ENCODE results near the gene TBL3. TPM values are rescaled to one million over a fixed set of nuclear protein-coding genes. Genes with fewer than 3 reads are reported as not detected.

TBL3 gene
- total and polyA plus RNA-seq, 2 donors = 28.4 to 52.3 TPM

GRCh38 chr16:1968146-1968953, 3.5 kb upstream of the TBL3 start:
- Histone ChIP-seq H3K27me3 (ENCODE audit: control insufficient read depth in 2 of 2, insufficient read depth in 1 of 2, low read length in 1 of 2) (no peaks in the 10 kb centered on the region), H3K4me1 (ENCODE audit: control insufficient read depth in 2 of 2, insufficient read depth in 2 of 2, low read length in 2 of 2) (peaks cover 11 to 35% of the 10 kb centered on the region in 2 donors), H3K36me3 (ENCODE audit: control insufficient read depth in 2 of 2, insufficient read depth in 2 of 2, low read length in 1 of 2) (peaks cover 0 to 4% of the 10 kb centered on the region in 2 donors), H3K9me3 (ENCODE audit: control insufficient read depth in 2 of 2, insufficient read depth in 1 of 2, low read length in 1 of 2) (no peaks in the 10 kb centered on the region), H3K4me3 (ENCODE audit: low read length in 2 of 2) (no peak overlapping the region), H3K27ac (ENCODE audit: low read depth in 1 of 2, low read length in 1 of 2) (no peak overlapping the region)
- WGBS = 96% methylated on average over 41 of the region's 41 CpGs
- no peak for DNase-seq (ENCODE audit: low read depth in 6 of 9, low spot score in 9 of 9)

GRCh38 chr16:1972490-1972877, 631 bp downstream of the TBL3 start:
- H3K27ac ChIP-seq (ENCODE audit: low read depth in 1 of 2, low read length in 1 of 2) = no peak overlapping the region
- H3K4me1 ChIP-seq (ENCODE audit: control insufficient read depth in 2 of 2, insufficient read depth in 2 of 2, low read length in 2 of 2) = peaks cover 7 to 18% of the 10 kb centered on the region in 2 donors
- 7% methylated on average over 22 of the region's 22 CpGs for WGBS
- no peaks in the 10 kb centered on the region for H3K9me3 ChIP-seq (ENCODE audit: control insufficient read depth in 2 of 2, insufficient read depth in 1 of 2, low read length in 1 of 2)
- H3K36me3 ChIP-seq (ENCODE audit: control insufficient read depth in 2 of 2, insufficient read depth in 2 of 2, low read length in 1 of 2) = peaks cover 26 to 36% of the 10 kb centered on the region in 2 donors
- H3K4me3 ChIP-seq (ENCODE audit: low read length in 2 of 2) = peak overlapping the region; percentile 80 to 95
- no peaks in the 10 kb centered on the region for H3K27me3 ChIP-seq (ENCODE audit: control insufficient read depth in 2 of 2, insufficient read depth in 1 of 2, low read length in 1 of 2)
- no peak for DNase-seq (ENCODE audit: low read depth in 6 of 9, low spot score in 9 of 9)

- H3K4me3 ChIP-seq (ENCODE audit: low read length in 2 of 2) = no peak overlapping the region
- WGBS = 98% methylated on average over 16 of the region's 16 CpGs
- H3K27me3 ChIP-seq (ENCODE audit: control insufficient read depth in 2 of 2, insufficient read depth in 1 of 2, low read length in 1 of 2) = peaks cover 5 to 7% of the 10 kb centered on the region in 2 donors
- no peak overlapping the region for H3K27ac ChIP-seq (ENCODE audit: low read depth in 1 of 2, low read length in 1 of 2)
- peaks cover 7 to 18% of the 10 kb centered on the region in 2 donors for H3K4me1 ChIP-seq (ENCODE audit: control insufficient read depth in 2 of 2, insufficient read depth in 2 of 2, low read length in 2 of 2)
- peaks cover 37 to 48% of the 10 kb centered on the region in 2 donors for H3K36me3 ChIP-seq (ENCODE audit: control insufficient read depth in 2 of 2, insufficient read depth in 2 of 2, low read length in 1 of 2)
- H3K9me3 ChIP-seq (ENCODE audit: control insufficient read depth in 2 of 2, insufficient read depth in 1 of 2, low read length in 1 of 2) = no peaks in the 10 kb centered on the region
- no peak for DNase-seq (ENCODE audit: low read depth in 6 of 9, low spot score in 9 of 9)
Measured at GRCh38 chr16:1973461-1974156, 1.8 kb downstream of the TBL3 start.

- no peak for DNase-seq (ENCODE audit: low read depth in 6 of 9, low spot score in 9 of 9)
- H3K4me3 ChIP-seq (ENCODE audit: low read length in 2 of 2) = no peak overlapping the region
- 97% methylated on average over 42 of the region's 42 CpGs for WGBS
- H3K9me3 ChIP-seq (ENCODE audit: control insufficient read depth in 2 of 2, insufficient read depth in 1 of 2, low read length in 1 of 2) = peaks cover 0 to 2% of the 10 kb centered on the region in 2 donors
- peaks cover 13 to 15% of the 10 kb centered on the region in 2 donors for H3K27me3 ChIP-seq (ENCODE audit: control insufficient read depth in 2 of 2, insufficient read depth in 1 of 2, low read length in 1 of 2)
- H3K36me3 ChIP-seq (ENCODE audit: control insufficient read depth in 2 of 2, insufficient read depth in 2 of 2, low read length in 1 of 2) = peaks cover 39 to 51% of the 10 kb centered on the region in 2 donors
- peaks cover 7 to 18% of the 10 kb centered on the region in 2 donors for H3K4me1 ChIP-seq (ENCODE audit: control insufficient read depth in 2 of 2, insufficient read depth in 2 of 2, low read length in 2 of 2)
- H3K27ac ChIP-seq (ENCODE audit: low read depth in 1 of 2, low read length in 1 of 2) = no peak overlapping the region
Measured at GRCh38 chr16:1974157-1975070, 2.6 kb downstream of the TBL3 start.

- H3K4me1 ChIP-seq (ENCODE audit: control insufficient read depth in 2 of 2, insufficient read depth in 2 of 2, low read length in 2 of 2) = peaks cover 7 to 20% of the 10 kb centered on the region in 2 donors
- 98% methylated on average over 33 of the region's 33 CpGs for WGBS
- H3K4me3 ChIP-seq (ENCODE audit: low read length in 2 of 2) = no peak overlapping the region
- H3K9me3 ChIP-seq (ENCODE audit: control insufficient read depth in 2 of 2, insufficient read depth in 1 of 2, low read length in 1 of 2) = peaks cover 2 to 9% of the 10 kb centered on the region in 2 donors
- no peak for DNase-seq (ENCODE audit: low read depth in 6 of 9, low spot score in 9 of 9)
- H3K36me3 ChIP-seq (ENCODE audit: control insufficient read depth in 2 of 2, insufficient read depth in 2 of 2, low read length in 1 of 2) = peaks cover 39 to 51% of the 10 kb centered on the region in 2 donors
- no peak overlapping the region for H3K27ac ChIP-seq (ENCODE audit: low read depth in 1 of 2, low read length in 1 of 2)
- H3K27me3 ChIP-seq (ENCODE audit: control insufficient read depth in 2 of 2, insufficient read depth in 1 of 2, low read length in 1 of 2) = peaks cover 25 to 27% of the 10 kb centered on the region in 2 donors
Measured at GRCh38 chr16:1975432-1976215, 3.8 kb downstream of the TBL3 start.

GRCh38 chr16:1976216-1976520, 4.3 kb downstream of the TBL3 start:
- no peak overlapping the region for H3K4me3 ChIP-seq (ENCODE audit: low read length in 2 of 2)
- WGBS = 97% methylated on average over 8 of the region's 8 CpGs
- no peak for DNase-seq (ENCODE audit: low read depth in 6 of 9, low spot score in 9 of 9)
- peaks cover 39 to 51% of the 10 kb centered on the region in 2 donors for H3K36me3 ChIP-seq (ENCODE audit: control insufficient read depth in 2 of 2, insufficient read depth in 2 of 2, low read length in 1 of 2)
- H3K27ac ChIP-seq (ENCODE audit: low read depth in 1 of 2, low read length in 1 of 2) = no peak overlapping the region
- H3K27me3 ChIP-seq (ENCODE audit: control insufficient read depth in 2 of 2, insufficient read depth in 1 of 2, low read length in 1 of 2) = peaks cover 30 to 32% of the 10 kb centered on the region in 2 donors
- H3K9me3 ChIP-seq (ENCODE audit: control insufficient read depth in 2 of 2, insufficient read depth in 1 of 2, low read length in 1 of 2) = peaks cover 2 to 14% of the 10 kb centered on the region in 2 donors
- peaks cover 3 to 15% of the 10 kb centered on the region in 2 donors for H3K4me1 ChIP-seq (ENCODE audit: control insufficient read depth in 2 of 2, insufficient read depth in 2 of 2, low read length in 2 of 2)

- Histone ChIP-seq H3K4me3 (ENCODE audit: low read length in 2 of 2) (no peak overlapping the region), H3K27ac (ENCODE audit: low read depth in 1 of 2, low read length in 1 of 2) (no peak overlapping the region), H3K4me1 (ENCODE audit: control insufficient read depth in 2 of 2, insufficient read depth in 2 of 2, low read length in 2 of 2) (peaks cover 3 to 10% of the 10 kb centered on the region in 2 donors), H3K36me3 (ENCODE audit: control insufficient read depth in 2 of 2, insufficient read depth in 2 of 2, low read length in 1 of 2) (peaks cover 39 to 51% of the 10 kb centered on the region in 2 donors), H3K27me3 (ENCODE audit: control insufficient read depth in 2 of 2, insufficient read depth in 1 of 2, low read length in 1 of 2) (peaks cover 41 to 43% of the 10 kb centered on the region in 2 donors), H3K9me3 (ENCODE audit: control insufficient read depth in 2 of 2, insufficient read depth in 1 of 2, low read length in 1 of 2) (peaks cover 2 to 18% of the 10 kb centered on the region in 2 donors)
- DNase-seq (ENCODE audit: low read depth in 6 of 9, low spot score in 9 of 9) = no peak
- WGBS = 97% methylated on average over 33 of the region's 33 CpGs
Measured at GRCh38 chr16:1976951-1977874, 5.4 kb downstream of the TBL3 start.
